GM19467 (cell line): ENCODE measurements around the gene PTPN13.
"Not testable (repeated sequence)": the region's sequence is repeated elsewhere in the genome, so short reads cannot be mapped to it uniquely, and the experiment has no call there.

ENCODE experiments used
- ATAC-seq: cut with Tn5 transposase; IDR thresholded peaks from one replicate; pipeline ENCODE4 v1.9.1; 2021; ENCODE audit warnings: mild to moderate bottlenecking, moderate library complexity; ENCODE audit not compliant: unreplicated experiment

Gene PTPN13

GRCh38 chr4:86706923-86707597, 112.9 kb downstream of the PTPN13 start:
- no peak for ATAC-seq

GRCh38 chr4:86717651-86718050, 123.5 kb downstream of the PTPN13 start:
- peak; percentile 57 for ATAC-seq

GRCh38 chr4:86718152-86718551, 124.0 kb downstream of the PTPN13 start:
- no peak for ATAC-seq

- not testable (repeated sequence) for ATAC-seq
These were observed 125.0 kb downstream of the PTPN13 start for GRCh38 chr4:86719149-86719548.

GRCh38 chr4:86720508-86721068, 126.5 kb downstream of the PTPN13 start:
- no peak for ATAC-seq

DNA sequence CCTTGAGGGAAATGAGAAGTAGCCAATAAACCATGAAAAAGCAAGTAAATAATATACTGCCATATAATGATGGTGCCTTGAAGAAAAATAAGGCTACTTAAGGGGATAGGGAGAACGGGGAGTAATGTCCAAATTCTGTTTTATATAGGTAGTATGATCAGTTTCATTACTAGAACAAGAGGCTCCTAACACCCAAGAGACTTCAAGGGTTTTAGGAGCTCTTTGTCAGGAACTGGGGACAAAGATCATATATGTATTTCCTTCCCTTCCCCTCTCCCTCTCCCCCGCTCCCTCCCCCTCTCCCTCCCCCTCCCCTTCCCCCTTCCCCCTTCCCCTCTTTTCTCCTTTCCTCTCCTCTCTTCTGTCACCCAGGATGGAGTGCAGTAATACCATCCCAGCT, 127.3 kb downstream of the PTPN13 start:
- no peak for ATAC-seq

- no peak for ATAC-seq
These were observed 136.2 kb downstream of the PTPN13 start for GRCh38 chr4:86730310-86730709.

DNA sequence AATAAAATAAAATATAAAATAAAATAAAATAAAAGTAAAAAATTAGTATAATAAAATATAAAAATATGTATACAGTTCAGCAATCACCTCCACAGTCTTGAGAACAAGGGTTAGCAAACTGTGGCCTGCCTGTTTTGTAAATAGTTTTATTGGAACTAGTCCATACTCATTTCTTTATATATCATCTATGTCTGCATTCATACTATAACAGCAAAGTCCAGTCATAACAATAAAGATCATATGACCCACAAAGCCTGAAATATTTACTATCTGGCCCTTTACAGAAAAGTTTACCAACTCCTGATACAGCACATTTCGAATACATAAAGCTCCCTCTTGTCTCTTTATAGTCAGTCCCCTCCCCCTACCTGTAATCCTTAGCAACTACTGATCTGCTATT, 143.1 kb downstream of the PTPN13 start:
- no peak for ATAC-seq

DNA sequence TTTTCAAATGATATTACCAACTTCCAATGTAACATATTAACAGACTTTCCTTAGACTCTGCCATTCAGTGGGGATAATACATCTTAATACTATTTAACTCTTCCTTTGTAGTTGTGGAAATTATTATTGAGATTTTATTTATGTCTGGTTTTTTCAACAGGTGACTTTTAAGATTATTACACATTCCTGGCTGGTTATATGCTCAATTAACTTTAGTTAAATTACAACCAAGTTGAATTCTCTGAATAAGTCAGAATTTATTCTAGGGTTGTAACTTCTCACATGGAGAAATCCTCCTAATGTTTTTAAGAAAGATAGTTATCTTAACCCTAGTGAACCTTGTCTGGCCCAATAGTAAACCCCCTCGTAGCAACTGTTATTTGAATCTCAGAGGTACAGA, 147.7 kb downstream of the PTPN13 start:
- no peak for ATAC-seq

GRCh38 chr4:86744570-86744969, 150.5 kb downstream of the PTPN13 start:
- ATAC-seq = no peak

- ATAC-seq = no peak
These were observed 155.0 kb downstream of the PTPN13 start for GRCh38 chr4:86749121-86749520.

DNA sequence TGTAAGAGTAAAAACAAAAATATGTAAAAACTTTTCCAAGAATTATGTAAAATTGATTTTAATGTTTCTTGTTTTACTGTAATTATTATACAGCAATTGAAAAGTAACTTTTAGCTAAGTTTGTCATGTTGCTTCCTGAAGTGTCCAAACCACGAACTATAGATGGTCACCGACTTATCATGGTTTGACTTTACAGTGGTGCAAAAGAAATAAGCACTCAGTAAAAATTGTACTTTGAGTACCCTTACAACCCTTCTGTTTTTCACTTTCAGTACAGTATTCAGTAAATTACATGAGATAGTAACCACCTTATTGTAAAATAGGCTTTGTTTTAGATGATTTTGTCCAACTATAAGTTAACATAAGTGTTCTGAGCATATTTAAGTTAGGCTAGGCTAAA, 161.3 kb downstream of the PTPN13 start:
- no peak for ATAC-seq

DNA sequence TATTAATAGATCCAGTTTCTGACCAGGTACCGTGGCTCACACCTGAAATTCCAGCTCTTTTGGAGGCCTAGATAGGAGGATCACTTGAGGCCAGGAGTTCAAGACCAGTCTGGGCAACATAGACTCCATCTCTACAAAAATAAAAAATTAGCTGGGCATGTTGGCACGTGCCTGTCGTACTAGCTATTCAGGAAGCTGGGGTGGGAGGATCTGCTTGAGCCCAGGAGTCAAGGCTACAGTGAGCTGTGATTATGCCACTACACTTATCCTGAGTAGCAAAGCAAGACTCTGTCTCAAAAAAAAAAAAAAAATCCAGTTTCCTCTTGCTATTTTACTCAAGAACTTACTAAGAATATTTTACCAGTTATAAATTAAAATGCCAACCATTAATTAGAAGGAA, 163.4 kb downstream of the PTPN13 start:
- no peak for ATAC-seq

DNA sequence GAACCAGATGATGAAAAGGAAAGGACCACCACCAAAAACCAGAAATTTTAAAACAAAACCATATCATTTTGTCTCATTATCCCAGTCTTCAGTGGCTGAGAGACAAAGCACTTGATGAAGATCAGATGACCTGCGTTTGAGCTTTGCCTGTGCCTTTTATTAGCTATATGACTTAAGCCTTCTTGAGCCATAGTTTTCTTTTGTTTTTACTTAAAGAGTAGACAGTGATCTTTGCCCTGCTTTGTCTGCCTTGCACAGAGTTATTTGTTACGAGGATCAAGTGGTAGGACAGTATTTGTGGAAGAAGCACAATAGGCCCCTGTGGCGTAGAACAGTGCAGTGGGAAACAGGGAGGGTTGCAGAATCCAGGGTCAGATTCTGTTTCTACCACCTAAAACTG, 165.2 kb downstream of the PTPN13 start:
- ATAC-seq = no peak

DNA sequence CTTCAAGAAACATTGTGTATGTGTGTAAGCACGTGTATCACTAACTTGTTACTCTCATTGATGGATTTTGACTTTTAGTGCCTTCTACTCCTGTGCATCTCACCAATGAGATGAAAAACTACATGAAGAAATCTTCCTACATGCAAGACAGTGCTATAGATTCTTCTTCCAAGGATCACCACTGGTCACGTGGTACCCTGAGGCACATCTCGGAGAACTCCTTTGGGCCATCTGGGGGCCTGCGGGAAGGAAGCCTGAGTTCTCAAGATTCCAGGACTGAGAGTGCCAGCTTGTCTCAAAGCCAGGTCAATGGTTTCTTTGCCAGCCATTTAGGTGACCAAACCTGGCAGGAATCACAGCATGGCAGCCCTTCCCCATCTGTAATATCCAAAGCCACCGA, 168.5 kb downstream of the PTPN13 start:
- no peak for ATAC-seq

- ATAC-seq = no peak
These were observed 175.7 kb downstream of the PTPN13 start for GRCh38 chr4:86769794-86770193.

DNA sequence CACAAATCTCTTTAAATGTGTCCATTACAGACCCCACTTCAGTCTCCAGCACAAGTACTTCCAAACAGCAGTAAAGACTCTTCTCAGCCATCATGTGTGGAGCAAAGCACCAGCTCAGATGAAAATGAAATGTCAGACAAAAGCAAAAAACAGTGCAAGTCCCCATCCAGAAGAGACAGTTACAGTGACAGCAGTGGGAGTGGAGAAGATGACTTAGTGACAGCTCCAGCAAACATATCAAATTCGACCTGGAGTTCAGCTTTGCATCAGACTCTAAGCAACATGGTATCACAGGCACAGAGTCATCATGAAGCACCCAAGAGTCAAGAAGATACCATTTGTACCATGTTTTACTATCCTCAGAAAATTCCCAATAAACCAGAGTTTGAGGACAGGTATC, 177.0 kb downstream of the PTPN13 start:
- ATAC-seq = no peak

- ATAC-seq = no peak
These were observed 180.9 kb downstream of the PTPN13 start for GRCh38 chr4:86775061-86775460.

DNA sequence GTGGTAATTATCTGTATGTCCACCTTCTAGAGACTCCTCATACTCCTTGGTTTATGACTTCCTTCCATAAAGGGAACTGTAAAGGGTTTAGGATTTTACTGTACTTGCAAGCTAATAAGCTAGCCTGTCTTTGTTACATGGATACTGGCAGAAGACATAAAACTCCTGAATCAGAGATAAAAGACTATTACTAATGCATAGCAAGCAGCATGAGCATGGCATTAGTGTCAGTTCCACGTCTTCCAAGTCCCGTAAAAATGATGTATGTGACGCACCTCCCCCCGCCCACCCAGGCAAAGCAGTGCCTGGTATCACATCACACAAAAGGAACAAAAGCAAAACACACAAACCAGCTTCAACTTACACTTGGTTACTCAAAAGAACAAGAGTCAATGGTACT, 184.1 kb downstream of the PTPN13 start:
- no peak for ATAC-seq

GRCh38 chr4:86788826-86789225, 194.7 kb downstream of the PTPN13 start:
- no peak for ATAC-seq

DNA sequence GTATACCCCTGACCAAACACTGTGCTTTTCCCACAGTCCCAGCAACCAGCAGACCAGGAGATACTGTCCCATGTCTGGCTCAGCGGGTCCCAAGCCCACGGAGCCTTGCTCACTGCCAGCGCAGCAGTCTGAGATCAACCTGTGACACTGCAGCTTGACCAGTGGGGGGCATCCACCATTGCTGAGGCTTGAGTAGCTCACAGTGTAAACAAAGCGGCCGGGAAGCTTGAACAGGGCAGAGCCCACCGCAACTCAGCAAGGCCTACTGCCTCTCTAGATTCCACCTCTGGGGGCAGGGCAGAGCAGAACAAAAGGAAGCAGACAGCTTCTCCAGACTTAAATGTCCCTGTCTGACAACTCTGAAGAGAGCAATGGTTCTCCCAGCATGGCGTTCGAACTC, 197.0 kb downstream of the PTPN13 start:
- ATAC-seq = no peak

- no peak for ATAC-seq
These were observed 215.7 kb downstream of the PTPN13 start for GRCh38 chr4:86809809-86810208.

GRCh38 chr4:86810847-86811246, 216.7 kb downstream of the PTPN13 start:
- ATAC-seq = no peak
